Right lobe of liver (tissue), 6 donors: Measurements from ENCODE around the gene DCAF10. TPM values are rescaled to one million over a fixed set of nuclear protein-coding genes. Genes with fewer than 3 reads are reported as not detected.
"Not testable (repeated sequence)": the region's sequence is repeated elsewhere in the genome, so short reads cannot be mapped to it uniquely, and the experiment has no call there.

Experiments used
- ATAC-seq, 4 donors: fragments of 200-7000 bp; cut with Tn5 transposase; one replicate each; pipeline ENCODE4 v1.9.1; 2020; ENCODE audit warnings: mild to moderate bottlenecking in 4 of 4, moderate library complexity in 4 of 4
- DNase-seq, 3 donors: peaks; one replicate each; pipeline ENCODE4 v3.0.0-alpha.2; 2020
- H3K27ac ChIP-seq, 3 donors: fragments of 200-600 bp; one replicate each; pipeline ENCODE4 v1.8.0; 2022
- H3K27me3 ChIP-seq, 2 donors: fragments of 200-600 bp; one replicate each; pipeline ENCODE4 v1.8.0; 2022
- H3K36me3 ChIP-seq, 4 donors: fragments of 200-600 bp; sonication (generic) in 1 of 4; one replicate each; pipeline versions ENCODE4 v1.5.1 to v1.8.0; 2017 to 2022; ENCODE audit warnings: control low read depth in 1 of 4
- H3K4me1 ChIP-seq, 4 donors: fragments of 200-600 bp; sonication (generic) in 1 of 4; one replicate each; pipeline versions ENCODE4 v1.5.1 to v1.8.0; 2017 to 2022; ENCODE audit warnings: control low read depth in 1 of 4
- H3K4me3 ChIP-seq, 3 donors: fragments of 200-600 bp; one replicate each; pipeline ENCODE4 v1.8.0; 2022
- H3K9me3 ChIP-seq, 4 donors: fragments of 200-600 bp; sonication (generic) in 1 of 4; one replicate each; pipeline versions ENCODE4 v1.5.1 to v1.8.0; 2017 to 2022; ENCODE audit warnings: control low read depth in 1 of 4
- POLR2A ChIP-seq: fragments of 450-650 bp; IDR thresholded peaks from one replicate; pipeline ENCODE4 v1.6.1; 2017; ENCODE audit warnings: antibody characterized with exemption, mild to moderate bottlenecking
- WGBS: methylation state at CpG from one replicate; pipeline ENCODE4 v1.1.6; 2018; ENCODE audit warnings: low coverage, low lambda C conversion rate; ENCODE audit not compliant: insufficient coverage; ENCODE audit errors: missing lambda C conversion rate; 5-methylcytosine and 5-hydroxymethylcytosine counted together
- intact Hi-C, 2 donors: fragments of 100-400 bp; cut with DNase I; formaldehyde crosslinking; loops; one replicate each; pipeline versions ENCODE4 v1.11.2 to v1.14.1; 2022
- total RNA-seq, 6 experiments: library from RNA; depleted of rRNA in 2 of 6; stranded (reverse); fragments of >200 nt in 2 of 6; fragmentation: NEBNext Ultra II Directional in 3 of 6; extraction: Animal tissue kit (Norgen Biotek cat#: 25700) in 3 of 6; gene quantifications; one replicate each; pipeline versions ENCODE4 v1.1.0 to v1.2.4, GENCODE V29; 2016 to 2023
- TF ChIP-seq, protein P1 (sequence below), 4 donors: fragments of 200-600 bp in 3 of 4; fragments of 450-650 bp in 1 of 4; IDR thresholded peaks; one replicate each; pipeline versions ENCODE4 v1.5.1 to v1.8.0; 2016 to 2022; ENCODE audit warnings: antibody characterized with exemption in 4 of 4, mild to moderate bottlenecking in 2 of 4
- donor health status: DM: no; HTN: yes; CAD: no.
- donor health status: DM: no; HTN: no; CAD: no.
- donor health status: DM: no; HTN: no; CAD: no.
- donor health status: DM: no; HTN: yes; CAD: no.
- donor health status: DM: no; HTN: yes; CAD: no.

The DCAF10 gene
- total RNA-seq, 6 experiments from 2014 or later = 20.1 to 28.3 (median 23.1) TPM

DNA sequence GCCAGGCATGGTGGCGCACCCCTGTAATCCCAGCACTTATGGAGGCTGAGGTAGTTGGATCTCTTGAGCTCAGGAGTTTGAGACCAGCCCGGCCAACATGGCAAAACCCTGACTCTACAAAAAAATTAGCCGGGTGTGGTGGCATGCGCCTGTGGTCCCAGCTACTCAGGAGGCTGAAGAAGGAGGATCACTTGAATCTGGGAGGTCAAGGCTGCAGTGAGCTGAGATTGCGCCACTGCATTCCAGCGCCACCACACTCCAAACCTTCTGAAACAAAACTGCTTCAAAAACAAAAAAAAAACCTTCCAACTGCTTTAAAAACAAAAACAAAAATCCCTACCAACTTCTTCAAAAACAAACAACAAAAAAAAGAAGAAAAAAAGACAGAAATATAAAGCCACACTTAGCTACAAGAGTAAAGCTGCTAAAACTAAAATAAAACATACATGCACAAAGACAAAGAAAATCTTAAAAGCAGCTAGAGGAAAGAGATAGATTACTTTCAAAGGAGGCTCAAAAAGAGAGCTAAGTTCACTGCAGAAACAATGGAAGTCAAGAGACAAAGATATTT lies 11.4 kb downstream of the DCAF10 start:
- Histone ChIP-seq H3K4me3 (no peak overlapping the region), H3K4me1 (no peaks in the 10 kb centered on the region), H3K27ac (no peak overlapping the region), H3K9me3 (no peaks in the 10 kb centered on the region), H3K27me3 (no peaks in the 10 kb centered on the region), H3K36me3 (no peaks in the 10 kb centered on the region)
- DNase-seq (no peak), ATAC-seq (no peak)
- TF ChIP-seq POLR2A = no peak
- WGBS = 91% methylated on average over 4 of the region's 6 CpGs
- intact Hi-C loops = no loop called here

DNA sequence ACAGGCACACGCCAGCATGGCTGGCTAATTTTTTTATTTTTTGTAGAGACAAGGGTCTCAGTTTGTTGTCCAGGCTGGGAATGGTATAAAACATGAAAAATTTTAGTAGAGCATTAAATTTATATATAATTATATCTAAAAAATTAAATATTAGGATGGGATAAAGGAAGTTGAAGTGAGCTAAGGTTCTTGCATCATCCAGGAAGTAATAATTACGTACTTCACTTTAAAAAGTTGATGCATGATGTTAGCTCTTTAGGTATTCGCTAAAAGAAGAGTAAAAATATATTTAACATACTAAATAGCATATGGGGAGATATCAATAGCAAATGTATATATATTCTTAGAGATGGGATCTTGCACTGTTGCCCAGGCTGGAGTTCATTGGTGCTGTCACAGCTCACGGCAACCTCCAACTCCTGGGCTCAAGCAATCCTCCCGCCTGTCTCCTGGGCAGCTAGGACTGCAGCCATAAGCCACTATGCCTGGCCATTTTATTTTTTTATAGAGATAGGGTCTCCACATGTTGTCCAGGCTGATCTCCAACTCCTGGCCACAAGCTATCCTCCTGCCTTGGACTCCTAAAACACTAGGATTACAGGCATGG lies 12.3 kb downstream of the DCAF10 start:
- TF ChIP-seq, protein P1, sequence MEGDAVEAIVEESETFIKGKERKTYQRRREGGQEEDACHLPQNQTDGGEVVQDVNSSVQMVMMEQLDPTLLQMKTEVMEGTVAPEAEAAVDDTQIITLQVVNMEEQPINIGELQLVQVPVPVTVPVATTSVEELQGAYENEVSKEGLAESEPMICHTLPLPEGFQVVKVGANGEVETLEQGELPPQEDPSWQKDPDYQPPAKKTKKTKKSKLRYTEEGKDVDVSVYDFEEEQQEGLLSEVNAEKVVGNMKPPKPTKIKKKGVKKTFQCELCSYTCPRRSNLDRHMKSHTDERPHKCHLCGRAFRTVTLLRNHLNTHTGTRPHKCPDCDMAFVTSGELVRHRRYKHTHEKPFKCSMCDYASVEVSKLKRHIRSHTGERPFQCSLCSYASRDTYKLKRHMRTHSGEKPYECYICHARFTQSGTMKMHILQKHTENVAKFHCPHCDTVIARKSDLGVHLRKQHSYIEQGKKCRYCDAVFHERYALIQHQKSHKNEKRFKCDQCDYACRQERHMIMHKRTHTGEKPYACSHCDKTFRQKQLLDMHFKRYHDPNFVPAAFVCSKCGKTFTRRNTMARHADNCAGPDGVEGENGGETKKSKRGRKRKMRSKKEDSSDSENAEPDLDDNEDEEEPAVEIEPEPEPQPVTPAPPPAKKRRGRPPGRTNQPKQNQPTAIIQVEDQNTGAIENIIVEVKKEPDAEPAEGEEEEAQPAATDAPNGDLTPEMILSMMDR (IDR thresholded peaks at IDR 0.05) = no peak
- no peak for TF ChIP-seq POLR2A
- no peak overlapping the region for H3K4me3 ChIP-seq
- DNase-seq (no peak), ATAC-seq (no peak)
- no peaks in the 10 kb centered on the region for H3K9me3 ChIP-seq
- WGBS = 81% methylated on average over 5 of the region's 5 CpGs
- intact Hi-C loops = no loop called here
- no peak overlapping the region for H3K27ac ChIP-seq
- no peaks in the 10 kb centered on the region for H3K36me3 ChIP-seq
- H3K4me1 ChIP-seq = no peaks in the 10 kb centered on the region
- H3K27me3 ChIP-seq = no peaks in the 10 kb centered on the region

DNA sequence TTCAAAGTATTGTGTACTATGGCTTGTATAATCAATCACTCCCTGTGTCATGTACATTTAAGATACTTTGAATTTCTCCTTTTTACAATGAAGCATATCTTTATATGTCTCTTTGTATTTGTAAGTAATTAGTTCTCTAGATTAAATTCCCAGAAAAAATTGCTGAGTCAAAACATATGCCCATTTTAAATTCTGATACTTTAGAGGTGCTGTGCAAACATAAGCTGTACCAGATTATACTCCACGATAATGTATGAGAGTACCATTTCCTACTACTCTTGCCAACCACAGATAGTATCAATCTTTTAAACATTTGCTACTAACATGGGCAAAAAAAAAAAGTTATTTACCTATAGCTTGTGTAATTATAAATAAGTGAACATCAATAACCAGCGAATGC lies 18.3 kb downstream of the DCAF10 start:
- H3K27me3 ChIP-seq = no peaks in the 10 kb centered on the region
- ATAC-seq = no peak
- H3K36me3 ChIP-seq = peaks cover 0 to 4% (median 2%) of the 10 kb centered on the region in 4 donors
- no peak overlapping the region for H3K4me3 ChIP-seq
- WGBS = 32% methylated on average over 2 of the region's 2 CpGs
- intact Hi-C loops = no loop called here
- peaks cover 0 to 4% (median 0%) of the 10 kb centered on the region in 4 donors for H3K4me1 ChIP-seq
- H3K9me3 ChIP-seq = no peaks in the 10 kb centered on the region
- no peak overlapping the region for H3K27ac ChIP-seq
- TF ChIP-seq, protein P1 (IDR thresholded peaks at IDR 0.05) = no peak
- DNase-seq = no peak

DNA sequence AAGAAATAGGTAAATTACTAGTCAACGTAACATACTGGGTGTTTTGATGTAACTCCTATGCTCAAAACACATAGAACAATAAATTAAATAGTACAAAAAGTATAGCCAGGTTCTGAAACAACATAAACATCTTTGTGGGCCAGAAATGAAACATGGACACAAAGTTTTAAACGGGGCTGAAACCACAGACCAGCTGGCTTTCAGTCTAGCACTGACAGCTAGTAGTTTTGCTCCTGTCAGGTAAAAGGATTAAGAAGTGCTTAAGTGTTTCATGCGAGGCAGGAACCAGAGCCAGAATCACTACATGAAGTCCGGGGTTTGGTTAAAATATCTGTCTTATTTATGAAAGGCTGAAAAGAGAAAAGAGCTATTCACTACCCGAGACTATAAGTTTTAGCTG lies 19.5 kb downstream of the DCAF10 start:
- H3K27ac ChIP-seq = no peak overlapping the region
- H3K9me3 ChIP-seq = no peaks in the 10 kb centered on the region
- no peaks in the 10 kb centered on the region for H3K27me3 ChIP-seq
- peaks cover 0 to 4% (median 2%) of the 10 kb centered on the region in 4 donors for H3K36me3 ChIP-seq
- 97% methylated on average over 5 of the region's 5 CpGs for WGBS
- DNase-seq (no peak), ATAC-seq (no peak)
- no peak overlapping the region for H3K4me3 ChIP-seq
- peaks cover 0 to 4% (median 0%) of the 10 kb centered on the region in 4 donors for H3K4me1 ChIP-seq
- intact Hi-C loops = no loop called here
- no peak for TF ChIP-seq POLR2A
- TF ChIP-seq, protein P1 (IDR thresholded peaks at IDR 0.05) = no peak

DNA sequence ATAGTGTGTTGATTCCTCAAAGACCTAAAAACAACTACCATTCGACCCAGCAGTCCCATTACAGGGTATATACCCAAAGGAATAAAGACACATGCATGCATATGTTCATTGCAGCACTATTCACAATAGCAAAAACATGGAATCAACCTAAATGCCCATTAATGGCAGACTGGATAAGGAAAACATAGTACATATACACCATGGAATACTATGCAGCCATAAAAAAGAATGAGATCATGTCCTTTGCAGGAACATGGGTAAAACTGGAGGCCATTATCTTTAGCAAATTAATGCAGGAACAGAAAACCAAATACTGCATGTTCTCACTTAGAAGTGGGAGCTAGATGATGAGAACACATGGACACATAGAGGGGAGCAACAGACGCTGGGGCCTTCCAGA lies 24.6 kb downstream of the DCAF10 start:
- DNase-seq, intact Hi-C loops, H3K9me3 ChIP-seq, ATAC-seq, H3K4me3 ChIP-seq, H3K4me1 ChIP-seq, H3K27ac ChIP-seq, H3K27me3 ChIP-seq, H3K36me3 ChIP-seq: not testable (repeated sequence)
- WGBS = 100% methylated on average over 2 of the region's 2 CpGs
